ENCODE results near the gene CLEC4D.
"Not testable (repeated sequence)": the region's sequence is repeated elsewhere in the genome, so short reads cannot be mapped to it uniquely, and the experiment has no call there.

CLEC4D gene

GRCh38 chr12:8513256-8513655 lies at the start of gene CLEC4D:
CLEC4D (plus strand) TSS chr12:8513503; CDS start chr12:8513733, 230 bp downstream.
- DNase-seq (ENCODE audit: low read depth) = no peak

GRCh38 chr12:8465301-8465996 lies 47.9 kb upstream of the CLEC4D start:
- no peak for DNase-seq (ENCODE audit: low read depth)

- DNase-seq (ENCODE audit: low read depth) = no peak
Observed at GRCh38 chr12:8466241-8466640, 47.1 kb upstream of the CLEC4D start.

- no peak for DNase-seq (ENCODE audit: low read depth)
Observed at GRCh38 chr12:8471090-8471489, 42.2 kb upstream of the CLEC4D start.

GRCh38 chr12:8475508-8476203 lies 37.6 kb upstream of the CLEC4D start:
- no peak for DNase-seq (ENCODE audit: low read depth)

GRCh38 chr12:8482571-8483061 lies 30.7 kb upstream of the CLEC4D start:
- no peak for DNase-seq (ENCODE audit: low read depth)

GRCh38 chr12:8483079-8483478 lies 30.2 kb upstream of the CLEC4D start:
- DNase-seq (ENCODE audit: low read depth) = no peak

GRCh38 chr12:8491646-8492530 lies 21.4 kb upstream of the CLEC4D start:
- DNase-seq (ENCODE audit: low read depth) = no peak

GRCh38 chr12:8493084-8493483 lies 20.2 kb upstream of the CLEC4D start:
- peak; percentile 11 for DNase-seq (ENCODE audit: low read depth)

- DNase-seq (ENCODE audit: low read depth) = not testable (repeated sequence)
Observed at GRCh38 chr12:8495671-8496070, 17.6 kb upstream of the CLEC4D start.

GRCh38 chr12:8496074-8496473 lies 17.2 kb upstream of the CLEC4D start:
- DNase-seq (ENCODE audit: low read depth) = not testable (repeated sequence)

GRCh38 chr12:8499616-8500015 lies 13.7 kb upstream of the CLEC4D start:
- DNase-seq (ENCODE audit: low read depth) = no peak

GRCh38 chr12:8501720-8502119 lies 11.6 kb upstream of the CLEC4D start:
- DNase-seq (ENCODE audit: low read depth) = no peak

GRCh38 chr12:8504351-8504750 lies 9.0 kb upstream of the CLEC4D start:
- DNase-seq (ENCODE audit: low read depth) = no peak

- DNase-seq (ENCODE audit: low read depth) = no peak
Observed at GRCh38 chr12:8507596-8507995, 5.7 kb upstream of the CLEC4D start.

- no peak for DNase-seq (ENCODE audit: low read depth)
Observed at GRCh38 chr12:8508223-8508622, 5.1 kb upstream of the CLEC4D start.

GRCh38 chr12:8508910-8509841 lies 4.1 kb upstream of the CLEC4D start:
- DNase-seq (ENCODE audit: low read depth) = no peak

GRCh38 chr12:8517971-8518370 lies 4.7 kb downstream of the CLEC4D start:
- no peak for DNase-seq (ENCODE audit: low read depth)

- DNase-seq (ENCODE audit: low read depth) = no peak
Observed at GRCh38 chr12:8519171-8519570, 5.9 kb downstream of the CLEC4D start.

- DNase-seq (ENCODE audit: low read depth) = no peak
Observed at GRCh38 chr12:8527250-8528130, 14.2 kb downstream of the CLEC4D start.

Data from stimulated activated CD4-positive, alpha-beta T cell treated with anti-CD3 and anti-CD28 coated beads, Interleukin-2, amount 100 ng/mL, for 4 hours (primary cell).